HUES48 (cell line): ENCODE data around the gene CRYBA2.

ENCODE experiments used
- H3K27ac ChIP-seq: one replicate; pipeline ENCODE4 v1.7.0; 2013; ENCODE audit warnings: low read depth, low read length, inconsistent platforms
- H3K27me3 ChIP-seq: 2 replicates; pipeline ENCODE4 v1.6.1; 2013; ENCODE audit warnings: mild to moderate bottlenecking, low read length; ENCODE audit not compliant: control insufficient read depth, insufficient read depth
- H3K36me3 ChIP-seq: 2 replicates; pipeline ENCODE4 v1.6.1; 2013; ENCODE audit warnings: low read length; ENCODE audit not compliant: control insufficient read depth, insufficient read depth
- H3K4me1 ChIP-seq: 2 replicates; pipeline ENCODE4 v1.6.1; 2013; ENCODE audit warnings: mild to moderate bottlenecking, low read length; ENCODE audit not compliant: control insufficient read depth, insufficient read depth
- H3K4me3 ChIP-seq: 2 replicates; pipeline ENCODE4 v1.5.1; 2013; ENCODE audit warnings: mild to moderate bottlenecking, low read depth, low read length
- H3K9ac ChIP-seq: 2 replicates; pipeline ENCODE4 v1.6.1; 2013; ENCODE audit warnings: mild to moderate bottlenecking, low read depth, low read length, moderate library complexity
- H3K9me3 ChIP-seq: 2 replicates; pipeline ENCODE4 v1.6.1; 2013; ENCODE audit warnings: low read length; ENCODE audit not compliant: control insufficient read depth, insufficient read depth

The CRYBA2 gene

GRCh38 chr2:218980735-218981389 is 12.4 kb downstream of the CRYBA2 start:
- Histone ChIP-seq H3K4me1 (no peaks in the 10 kb centered on the region; the same call in 1 of the 2 replicates), H3K36me3 (no peaks in the 10 kb centered on the region), H3K9me3 (no peaks in the 10 kb centered on the region), H3K27me3 (peaks cover 97% of the 10 kb centered on the region), H3K27ac (no peak overlapping the region), H3K9ac (no peak overlapping the region), H3K4me3 (peak overlapping the region; percentile 38; the same call in 1 of the 2 replicates)

- Histone ChIP-seq H3K4me1 (no peaks in the 10 kb centered on the region), H3K9me3 (no peaks in the 10 kb centered on the region), H3K36me3 (no peaks in the 10 kb centered on the region), H3K9ac (no peak overlapping the region), H3K4me3 (peak overlapping the region; percentile 43), H3K27ac (no peak overlapping the region), H3K27me3 (peaks cover 97% of the 10 kb centered on the region)
These were observed 13.1 kb downstream of the CRYBA2 start for GRCh38 chr2:218979846-218980734.

GRCh38 chr2:218975060-218975777 is 18.0 kb downstream of the CRYBA2 start:
- no peaks in the 10 kb centered on the region for H3K36me3 ChIP-seq
- peaks cover 76% of the 10 kb centered on the region for H3K27me3 ChIP-seq
- no peaks in the 10 kb centered on the region for H3K9me3 ChIP-seq
- no peak overlapping the region for H3K4me3 ChIP-seq
- no peak overlapping the region for H3K27ac ChIP-seq
- no peaks in the 10 kb centered on the region for H3K4me1 ChIP-seq
- no peak overlapping the region for H3K9ac ChIP-seq

- Histone ChIP-seq H3K4me3 (no peak overlapping the region), H3K36me3 (no peaks in the 10 kb centered on the region), H3K4me1 (no peaks in the 10 kb centered on the region), H3K27me3 (peaks cover 50% of the 10 kb centered on the region), H3K27ac (no peak overlapping the region), H3K9me3 (no peaks in the 10 kb centered on the region), H3K9ac (no peak overlapping the region)
These were observed 22.3 kb downstream of the CRYBA2 start for GRCh38 chr2:218970894-218971293.

GRCh38 chr2:218964041-218964771 is 29.0 kb downstream of the CRYBA2 start:
- no peak overlapping the region for H3K4me3 ChIP-seq
- no peaks in the 10 kb centered on the region for H3K9me3 ChIP-seq
- peaks cover 21% of the 10 kb centered on the region for H3K4me1 ChIP-seq
- H3K36me3 ChIP-seq = no peaks in the 10 kb centered on the region
- no peak overlapping the region for H3K9ac ChIP-seq
- H3K27me3 ChIP-seq = peaks cover 51% of the 10 kb centered on the region
- H3K27ac ChIP-seq = peak overlapping the region; percentile 62

- Histone ChIP-seq H3K4me3 (peak overlapping the region; percentile 40), H3K36me3 (no peaks in the 10 kb centered on the region), H3K9ac (no peak overlapping the region), H3K4me1 (peaks cover 21% of the 10 kb centered on the region), H3K27ac (peak overlapping the region; percentile 62), H3K27me3 (peaks cover 57% of the 10 kb centered on the region), H3K9me3 (no peaks in the 10 kb centered on the region)
These were observed 29.6 kb downstream of the CRYBA2 start for GRCh38 chr2:218963601-218964000.

- Histone ChIP-seq H3K27ac (no peak overlapping the region), H3K4me1 (peaks cover 21% of the 10 kb centered on the region), H3K4me3 (peak overlapping the region; percentile 67), H3K9ac (no peak overlapping the region), H3K36me3 (no peaks in the 10 kb centered on the region), H3K9me3 (no peaks in the 10 kb centered on the region), H3K27me3 (peaks cover 58% of the 10 kb centered on the region)
These were observed 30.2 kb downstream of the CRYBA2 start for GRCh38 chr2:218962859-218963492.

- Histone ChIP-seq H3K4me1 (peaks cover 21% of the 10 kb centered on the region), H3K27me3 (peaks cover 60% of the 10 kb centered on the region), H3K4me3 (peak overlapping the region; percentile 50; the same call in 1 of the 2 replicates), H3K36me3 (no peaks in the 10 kb centered on the region), H3K9ac (no peak overlapping the region), H3K27ac (no peak overlapping the region), H3K9me3 (no peaks in the 10 kb centered on the region)
These were observed 31.3 kb downstream of the CRYBA2 start for GRCh38 chr2:218961651-218962570.

GRCh38 chr2:218961229-218961628 is 32.0 kb downstream of the CRYBA2 start:
- Histone ChIP-seq H3K9ac (no peak overlapping the region), H3K4me3 (peak overlapping the region; percentile 26; the same call in 1 of the 2 replicates), H3K27ac (no peak overlapping the region), H3K27me3 (peaks cover 64% of the 10 kb centered on the region), H3K4me1 (peaks cover 21% of the 10 kb centered on the region), H3K9me3 (no peaks in the 10 kb centered on the region), H3K36me3 (no peaks in the 10 kb centered on the region)
